MCF 10A (cell line): ENCODE data around the gene STXBP5L. TPM values are rescaled to one million over a fixed set of nuclear protein-coding genes. Genes with fewer than 3 reads are reported as not detected.
"Not testable (repeated sequence)": the region's sequence is repeated elsewhere in the genome, so short reads cannot be mapped to it uniquely, and the experiment has no call there.

Experiments
- BruUV-seq: library from RNA; stranded (reverse); fragments of 400-500 nt; replicated peaks from 2 replicates; lab custom pipeline; 2021; lab: Mats Ljungman, UMichigan
- CTCF ChIA-PET: fragments of 300-600 bp; sonication (Branson Sonifier 250); formaldehyde crosslinking; extraction: SDS; loops from one replicate; lab custom pipeline; 2021; ENCODE audit warnings: antibody characterized with exemption, inconsistent platforms; lab: Yijun Ruan, JAX
- POLR2A ChIA-PET: fragments of 300-600, 350-650 bp; sonication (Branson Sonifier 250); formaldehyde crosslinking; extraction: SDS; loops from one replicate; lab custom pipeline; 2020; ENCODE audit warnings: antibody characterized with exemption, inconsistent platforms; lab: Yijun Ruan, JAX
- DNase-seq: peaks from one replicate; pipeline ENCODE4 v3.0.0-alpha.2; 2018; ENCODE audit not compliant: unreplicated experiment
- H3K27ac Mint-ChIP-seq: one replicate; pipeline ENCODE4 v1.8.0; 2022; ENCODE audit warnings: mild to moderate bottlenecking, low read depth, mixed read lengths; ENCODE audit not compliant: unreplicated experiment
- H3K27me3 Mint-ChIP-seq: one replicate; pipeline ENCODE4 v1.8.0; 2022; ENCODE audit warnings: mixed read lengths; ENCODE audit not compliant: insufficient read depth, unreplicated experiment
- H3K36me3 Mint-ChIP-seq: one replicate; pipeline ENCODE4 v1.8.0; 2022; ENCODE audit warnings: mild to moderate bottlenecking, moderate library complexity, mixed read lengths; ENCODE audit not compliant: insufficient read depth, unreplicated experiment
- H3K4me1 Mint-ChIP-seq: one replicate; pipeline ENCODE4 v1.8.0; 2022; ENCODE audit warnings: mixed read lengths; ENCODE audit not compliant: insufficient read depth, unreplicated experiment
- H3K4me3 Mint-ChIP-seq: one replicate; pipeline ENCODE4 v1.8.0; 2022; ENCODE audit warnings: mild to moderate bottlenecking, moderate library complexity, mixed read lengths; ENCODE audit not compliant: unreplicated experiment
- H3K9me3 Mint-ChIP-seq: one replicate; pipeline ENCODE4 v1.8.0; 2022; ENCODE audit warnings: mixed read lengths; ENCODE audit not compliant: unreplicated experiment
- intact Hi-C: fragments of 100-400 bp; cut with micrococcal nuclease; formaldehyde crosslinking; loops from 2 replicates; pipeline ENCODE4 v1.14.1; 2022
- total RNA-seq: library from RNA; stranded (reverse); gene quantifications from 2 replicates; pipeline ENCODE4 v1.2.3, GENCODE V29; 2022
- TF ChIP-seq, protein P1 (sequence below): fragments of 200-600 bp; IDR thresholded peaks from one replicate; pipeline ENCODE4 v1.8.0; 2022; ENCODE audit warnings: antibody characterized with exemption, mild to moderate bottlenecking; ENCODE audit not compliant: unreplicated experiment

Gene STXBP5L
- total RNA-seq, 1 experiment from 2014 or later = not detected

DNA sequence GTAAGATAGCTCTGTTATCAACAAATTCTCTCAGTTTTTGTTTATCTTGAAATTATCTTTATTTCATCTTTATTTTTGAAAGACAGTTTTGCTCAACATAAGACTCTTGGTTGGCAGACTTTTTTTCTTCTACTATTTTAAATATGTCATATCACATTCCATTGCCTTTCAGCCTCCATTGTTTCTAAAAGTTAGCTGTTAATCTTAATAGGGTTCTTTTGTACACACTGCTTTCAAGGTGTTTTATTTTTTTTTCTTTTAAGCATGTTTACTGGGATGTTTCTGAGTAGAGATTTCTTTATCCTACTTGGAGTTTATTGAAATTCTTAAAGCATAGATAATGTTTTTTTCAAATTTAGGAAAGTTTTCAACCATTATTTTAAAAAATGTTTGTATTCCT lies 294.6 kb downstream of the STXBP5L start:
- intact Hi-C loops = no loop called here
- POLR2A ChIA-PET = no interaction called here

DNA sequence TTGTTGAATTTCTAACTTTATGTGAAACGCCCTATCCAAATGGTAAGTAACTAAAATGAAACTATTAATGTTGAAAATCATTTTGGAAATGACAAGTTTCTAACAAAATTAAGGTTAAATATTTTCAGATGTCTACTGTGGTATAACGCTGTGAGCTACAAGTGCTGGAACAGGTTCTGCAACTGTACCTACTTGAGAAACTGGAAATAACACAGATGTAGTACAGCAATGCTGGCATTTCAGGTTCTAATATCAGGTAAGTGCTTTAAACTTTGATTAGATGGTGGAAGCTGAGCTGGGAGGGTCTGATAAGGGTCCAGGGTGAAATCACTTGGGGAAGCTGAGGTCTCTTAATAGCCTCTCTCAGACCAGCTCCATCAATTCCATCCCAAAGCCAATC lies 315.1 kb downstream of the STXBP5L start:
- CTCF ChIA-PET = no interaction called here
- POLR2A ChIA-PET = no interaction called here
- no peaks in the 10 kb centered on the region for H3K9me3 Mint-ChIP-seq
- DNase-seq = no peak
- BruUV-seq = no TSS peak
- no peaks in the 10 kb centered on the region for H3K4me1 Mint-ChIP-seq
- no peaks in the 10 kb centered on the region for H3K27me3 Mint-ChIP-seq
- no peak overlapping the region for H3K27ac Mint-ChIP-seq
- H3K36me3 Mint-ChIP-seq = no peaks in the 10 kb centered on the region
- intact Hi-C loops = no loop called here
- TF ChIP-seq, protein P1, sequence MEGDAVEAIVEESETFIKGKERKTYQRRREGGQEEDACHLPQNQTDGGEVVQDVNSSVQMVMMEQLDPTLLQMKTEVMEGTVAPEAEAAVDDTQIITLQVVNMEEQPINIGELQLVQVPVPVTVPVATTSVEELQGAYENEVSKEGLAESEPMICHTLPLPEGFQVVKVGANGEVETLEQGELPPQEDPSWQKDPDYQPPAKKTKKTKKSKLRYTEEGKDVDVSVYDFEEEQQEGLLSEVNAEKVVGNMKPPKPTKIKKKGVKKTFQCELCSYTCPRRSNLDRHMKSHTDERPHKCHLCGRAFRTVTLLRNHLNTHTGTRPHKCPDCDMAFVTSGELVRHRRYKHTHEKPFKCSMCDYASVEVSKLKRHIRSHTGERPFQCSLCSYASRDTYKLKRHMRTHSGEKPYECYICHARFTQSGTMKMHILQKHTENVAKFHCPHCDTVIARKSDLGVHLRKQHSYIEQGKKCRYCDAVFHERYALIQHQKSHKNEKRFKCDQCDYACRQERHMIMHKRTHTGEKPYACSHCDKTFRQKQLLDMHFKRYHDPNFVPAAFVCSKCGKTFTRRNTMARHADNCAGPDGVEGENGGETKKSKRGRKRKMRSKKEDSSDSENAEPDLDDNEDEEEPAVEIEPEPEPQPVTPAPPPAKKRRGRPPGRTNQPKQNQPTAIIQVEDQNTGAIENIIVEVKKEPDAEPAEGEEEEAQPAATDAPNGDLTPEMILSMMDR = no peak
- no peak overlapping the region for H3K4me3 Mint-ChIP-seq

More for the DNA sequence above, 294.6 kb downstream of the STXBP5L start:
- CTCF ChIA-PET = no interaction called here
- TF ChIP-seq, protein P1 = no peak
- Mint-ChIP-seq H3K27ac (no peak overlapping the region), H3K36me3 (no peaks in the 10 kb centered on the region), H3K9me3 (peaks cover 9% of the 10 kb centered on the region), H3K4me3 (no peak overlapping the region), H3K4me1 (no peaks in the 10 kb centered on the region), H3K27me3 (no peaks in the 10 kb centered on the region)
- no peak for DNase-seq
- no TSS peak for BruUV-seq

DNA sequence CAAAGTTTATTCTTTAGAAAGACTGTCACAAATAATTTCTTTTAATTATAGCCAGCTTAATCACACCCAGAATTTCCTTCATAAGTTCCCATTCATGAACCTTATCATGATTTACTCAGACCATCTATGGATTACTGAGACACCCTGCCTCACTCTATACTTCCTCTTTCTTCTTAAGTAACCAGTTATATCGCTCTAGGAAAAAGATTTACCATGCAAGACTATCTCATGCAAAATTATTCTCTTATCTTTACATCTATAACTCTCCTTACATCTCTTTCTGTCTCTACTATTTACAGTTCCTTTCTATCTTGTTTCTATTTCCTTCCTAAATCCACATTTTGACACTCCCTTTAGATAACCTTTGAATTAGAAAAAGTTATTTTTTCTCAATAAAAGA lies 321.0 kb downstream of the STXBP5L start:
- TF ChIP-seq, protein P1 = no peak
- Mint-ChIP-seq H3K4me3 (no peak overlapping the region), H3K36me3 (no peaks in the 10 kb centered on the region), H3K4me1 (peaks cover 11% of the 10 kb centered on the region), H3K27ac (no peak overlapping the region), H3K27me3 (no peaks in the 10 kb centered on the region), H3K9me3 (no peaks in the 10 kb centered on the region)
- ChIA-PET POLR2A (no interaction called here), CTCF (no interaction called here)
- no TSS peak for BruUV-seq
- intact Hi-C loops = no loop called here
- no peak for DNase-seq

DNA sequence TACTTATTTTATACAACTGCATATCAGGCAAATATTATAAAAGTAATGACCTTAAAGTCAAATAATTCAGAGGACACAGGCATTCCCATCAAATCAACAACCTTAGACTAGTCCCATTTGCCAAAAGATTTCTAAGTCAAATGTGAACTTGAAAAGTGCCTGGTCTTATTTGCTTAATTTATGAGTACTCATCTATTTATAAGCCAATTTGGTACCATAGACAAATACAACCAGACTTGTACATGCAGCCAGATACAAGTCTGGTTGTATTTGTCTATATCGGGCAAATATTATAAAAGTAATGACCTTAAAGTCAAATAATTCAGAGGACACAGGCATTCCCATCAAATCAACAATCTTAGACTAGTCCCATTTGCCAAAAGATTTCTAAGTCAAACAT lies 322.2 kb downstream of the STXBP5L start:
- H3K4me1 Mint-ChIP-seq = peaks cover 11% of the 10 kb centered on the region
- DNase-seq, BruUV-seq, H3K27me3 Mint-ChIP-seq, H3K4me3 Mint-ChIP-seq, H3K9me3 Mint-ChIP-seq, intact Hi-C loops, H3K36me3 Mint-ChIP-seq, H3K27ac Mint-ChIP-seq: not testable (repeated sequence)
- POLR2A ChIA-PET = interaction anchor here (0.7 kb wide), 1 partner anchor 18 kb away, joined by 3 read pairs; no protein-coding TSS in a partner anchor
- CTCF ChIA-PET = interaction anchor here (0.8 kb wide), 1 partner anchor 11 kb away, joined by 3 read pairs; no protein-coding TSS in a partner anchor

DNA sequence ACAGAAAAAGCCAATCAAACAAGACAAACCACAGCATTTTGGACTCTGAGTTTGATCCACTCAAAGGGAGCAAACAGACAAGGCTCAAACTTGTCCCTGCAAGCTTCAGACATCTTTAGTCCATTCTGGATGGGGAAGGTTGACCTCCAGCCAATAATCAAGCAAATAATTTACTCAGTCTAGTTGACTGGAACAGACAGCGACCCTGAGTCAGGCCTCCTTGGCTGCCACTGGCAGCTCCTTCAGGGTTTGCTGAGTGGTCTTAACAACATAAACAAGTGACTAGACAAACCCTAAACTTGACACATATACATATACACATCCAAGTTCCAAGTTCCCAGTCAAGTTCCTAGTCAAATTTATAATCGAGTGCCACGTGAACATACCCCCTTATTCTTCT lies 323.9 kb downstream of the STXBP5L start:
- ChIA-PET CTCF (no interaction called here), POLR2A (no interaction called here)
- intact Hi-C loops = no loop called here
- H3K4me1 Mint-ChIP-seq = peaks cover 11% of the 10 kb centered on the region
- H3K4me3 Mint-ChIP-seq = no peak overlapping the region
- BruUV-seq = no TSS peak
- H3K27me3 Mint-ChIP-seq = no peaks in the 10 kb centered on the region
- no peaks in the 10 kb centered on the region for H3K36me3 Mint-ChIP-seq
- no peak overlapping the region for H3K27ac Mint-ChIP-seq
- TF ChIP-seq, protein P1 = no peak
- H3K9me3 Mint-ChIP-seq = no peaks in the 10 kb centered on the region
- no peak for DNase-seq
